ENCODE measurements around the gene RTCB. TPM values are rescaled to one million over a fixed set of nuclear protein-coding genes. Genes with fewer than 3 reads are reported as not detected.

RTCB gene
- total RNA-seq, 1 donor from 2014 or later, result 106 TPM

- H3K4me3 ChIP-seq (ENCODE audit: low read depth, low read length), result no peak overlapping the region
- DNase-seq (ENCODE audit: low read depth), result no peak
- TF ChIP-seq CTCF (conservative IDR thresholded peaks at IDR 0.05; ENCODE audit: low read depth, low read length), result no peak
These were observed 15.3 kb downstream of the RTCB start for GRCh38 chr22:32396746-32397145.

GRCh38 chr22:32396255-32396654, 15.8 kb downstream of the RTCB start:
- no peak for TF ChIP-seq CTCF (conservative IDR thresholded peaks at IDR 0.05; ENCODE audit: low read depth, low read length)
- no peak for DNase-seq (ENCODE audit: low read depth)
- no peak overlapping the region for H3K4me3 ChIP-seq (ENCODE audit: low read depth, low read length)

- H3K4me3 ChIP-seq (ENCODE audit: low read depth, low read length), result no peak overlapping the region
- TF ChIP-seq CTCF (conservative IDR thresholded peaks at IDR 0.05; ENCODE audit: low read depth, low read length), result no peak
- DNase-seq (ENCODE audit: low read depth), result no peak
These were observed 16.9 kb downstream of the RTCB start for GRCh38 chr22:32395107-32395506.

GRCh38 chr22:32389685-32390084, 22.4 kb downstream of the RTCB start:
- peak; percentile 63 for TF ChIP-seq CTCF (conservative IDR thresholded peaks at IDR 0.05; ENCODE audit: low read depth, low read length)
- H3K4me3 ChIP-seq (ENCODE audit: low read depth, low read length), result no peak overlapping the region
- no peak for DNase-seq (ENCODE audit: low read depth)

GRCh38 chr22:32385681-32386080, 26.4 kb downstream of the RTCB start:
- TF ChIP-seq CTCF (conservative IDR thresholded peaks at IDR 0.05; ENCODE audit: low read depth, low read length), result no peak
- H3K4me3 ChIP-seq (ENCODE audit: low read depth, low read length), result no peak overlapping the region

GRCh38 chr22:32380991-32381390, 31.1 kb downstream of the RTCB start:
- no peak overlapping the region for H3K4me3 ChIP-seq (ENCODE audit: low read depth, low read length)

More at GRCh38 chr22:32385681-32386080, 26.4 kb downstream of the RTCB start:
- no peak for DNase-seq (ENCODE audit: low read depth)

More at GRCh38 chr22:32380991-32381390, 31.1 kb downstream of the RTCB start:
- TF ChIP-seq CTCF (conservative IDR thresholded peaks at IDR 0.05; ENCODE audit: low read depth, low read length), result no peak
- no peak for DNase-seq (ENCODE audit: low read depth)
